Limb (tissue), 2 donors: Measurements from ENCODE around the gene SPECC1L.
A peak's percentile ranks its signal among the peaks of the same experiment; 100 is the strongest.

Source experiments
- DNase-seq, 2 donors: peaks; one replicate each; pipeline ENCODE4 v3.0.0-alpha.2; 2016; ENCODE audit errors: extremely low spot score in 2 of 2

The SPECC1L gene

GRCh38 chr22:24466716-24467328 lies 196.2 kb downstream of the SPECC1L start:
- DNase-seq = peak; percentile 38 to 67

GRCh38 chr22:24467340-24467739 lies 196.7 kb downstream of the SPECC1L start:
- no peak for DNase-seq
